K562 (cell line): ENCODE measurements around the gene ZDHHC18. TPM values are rescaled to one million over a fixed set of nuclear protein-coding genes. Genes with fewer than 3 reads are reported as not detected.

Experiments used
- ATAC-seq: fragments of 200-7000 bp; cut with Tn5 transposase; 3 replicates; pipeline ENCODE4 v1.9.1; 2020; ENCODE audit warnings: moderate library complexity
- BruUV-seq: library from RNA; stranded (reverse); fragments of 400-500 nt; replicated peaks from 2 replicates; lab custom pipeline; 2021; lab: Mats Ljungman, UMichigan
- CTCF ChIA-PET: fragments of 300-600 bp; formaldehyde crosslinking; extraction: SDS; loops from one replicate; lab custom pipeline; 2021; ENCODE audit warnings: low intra/inter-chr PET ratio; lab: Yijun Ruan, JAX
- POLR2A ChIA-PET: fragments of 300-600, 350-650 bp; sonication (Branson Sonifier 250); formaldehyde crosslinking; extraction: SDS; loops from one replicate; lab custom pipeline; 2021; ENCODE audit warnings: antibody characterized with exemption, inconsistent platforms; lab: Yijun Ruan, JAX
- DNase-seq, 4 experiments: peaks; one replicate each; pipeline versions ENCODE4 v3.0.0 to v3.0.0-alpha.2; 2011 to 2018; ENCODE audit warnings: low spot score in 3 of 4, mixed read lengths in 3 of 4; ENCODE audit errors: extremely low read depth in 1 of 4
- FAIRE-seq: peaks from 2 replicates; lab custom pipeline; 2011; peaks lifted over from hg19 to GRCh38; lab: Jason Lieb, UNC
- H2AFZ ChIP-seq: 2 replicates; pipeline ENCODE4 v1.6.0; 2011; ENCODE audit warnings: low read depth, low read length, control low read depth, inconsistent platforms
- H3K27ac ChIP-seq: fragments of 200-600 bp; 3 replicates; pipeline ENCODE4 v1.8.0; 2011; ENCODE audit warnings: low read depth, mild to moderate bottlenecking, control low read depth, inconsistent platforms, low read length, moderate library complexity, mixed read lengths; ENCODE audit errors: extremely low read depth
- H3K27me3 ChIP-seq, 2 experiments: fragments of 300-600 bp in 1 of 2; 2 replicates in 1 of 2; 3 replicates in 1 of 2; pipeline versions ENCODE4 v1.6.0 to v1.8.0; 2011; ENCODE audit warnings: inconsistent platforms in 2 of 2, low read length in 2 of 2, mild to moderate bottlenecking in 1 of 2, mixed read lengths in 1 of 2, moderate library complexity in 1 of 2; ENCODE audit not compliant: control insufficient read depth in 2 of 2, insufficient read depth in 2 of 2
- H3K36me3 ChIP-seq: fragments of 300-600 bp; 3 replicates; pipeline ENCODE4 v1.8.0; 2011; ENCODE audit warnings: mild to moderate bottlenecking, low read length, inconsistent platforms; ENCODE audit not compliant: control insufficient read depth, insufficient read depth
- H3K4me1 ChIP-seq, 2 experiments: fragments of 200-600 bp in 1 of 2; replicated peaks in 1 of 2; 2 replicates in 1 of 2; 3 replicates in 1 of 2; pipeline versions ENCODE4 v1.5.1 to v1.8.0; 2011; ENCODE audit warnings: inconsistent platforms in 2 of 2, low read length in 2 of 2, mild to moderate bottlenecking in 1 of 2, mixed read lengths in 1 of 2, moderate library complexity in 1 of 2; ENCODE audit not compliant: control insufficient read depth in 2 of 2, insufficient read depth in 2 of 2
- H3K4me2 ChIP-seq: 2 replicates; pipeline ENCODE4 v1.6.1; 2011; ENCODE audit warnings: low read length, control low read depth, inconsistent platforms, mixed read lengths; ENCODE audit not compliant: insufficient read depth
- H3K4me3 ChIP-seq: fragments of 200-600 bp; sonication (generic), shearing (Covaris generic); 2 replicates; pipeline ENCODE4 v1.5.1; 2016; ENCODE audit warnings: control low read depth, inconsistent platforms
- H3K79me2 ChIP-seq: fragments of 200-600 bp; 3 replicates; pipeline ENCODE4 v1.8.0; 2011; ENCODE audit warnings: low read length, inconsistent platforms; ENCODE audit not compliant: control insufficient read depth, insufficient read depth
- H3K9ac ChIP-seq, 2 experiments: 2 replicates each; pipeline versions ENCODE4 v1.6.0 to v1.6.1; 2011; ENCODE audit warnings: low read depth in 2 of 2, low read length in 2 of 2, control low read depth in 1 of 2, inconsistent platforms in 1 of 2, mild to moderate bottlenecking in 1 of 2, mixed read lengths in 1 of 2; ENCODE audit not compliant: insufficient read depth in 1 of 2
- H3K9me1 ChIP-seq: one replicate; pipeline ENCODE4 v1.6.0; 2011; ENCODE audit warnings: inconsistent platforms, mild to moderate bottlenecking, low read length, moderate library complexity; ENCODE audit not compliant: control insufficient read depth, insufficient read depth
- H3K9me3 ChIP-seq: replicated peaks from 2 replicates; pipeline ENCODE4 v1.5.1; 2011; ENCODE audit warnings: low read depth, low read length, inconsistent platforms; ENCODE audit not compliant: control insufficient read depth, insufficient read depth
- H4K20me1 ChIP-seq: replicated peaks from 2 replicates; pipeline ENCODE4 v1.6.1; 2011; ENCODE audit warnings: low read length, inconsistent platforms, mixed read lengths; ENCODE audit not compliant: control insufficient read depth, insufficient read depth
- FOSL1 ChIP-seq: fragments of 200-800 bp; sonication (Bioruptor generic); conservative IDR thresholded peaks from 2 replicates; pipeline ENCODE4 v1.6.1; 2016; ENCODE audit warnings: missing genetic modification characterization, missing compliant biosample characterization
- KHSRP ChIP-seq: fragments of 450-650 bp; IDR thresholded peaks from 2 replicates; pipeline ENCODE4 v1.6.1; 2017
- KLF1 ChIP-seq: fragments of 450-650 bp; IDR thresholded peaks from 2 replicates; pipeline ENCODE4 v1.6.1; 2016; ENCODE audit warnings: missing genetic modification characterization, missing compliant biosample characterization
- NFXL1 ChIP-seq: fragments of 450-650 bp; formaldehyde crosslinking; IDR thresholded peaks from 2 replicates; pipeline ENCODE4 v1.4.0; 2021; ENCODE audit warnings: mild to moderate bottlenecking
- NR4A1 ChIP-seq, 2 experiments: fragments of 250-450 bp in 1 of 2; fragments of 450-650 bp in 1 of 2; sonication (Bioruptor Pico) in 1 of 2; IDR thresholded peaks; 2 replicates each; pipeline versions ENCODE4 v1.4.0 to v1.6.1; 2016 to 2020; ENCODE audit warnings: mild to moderate bottlenecking in 2 of 2, missing compliant biosample characterization in 1 of 2, missing genetic modification characterization in 1 of 2, moderate library complexity in 1 of 2
- POLR2A ChIP-seq: fragments of 450-650 bp; conservative IDR thresholded peaks from 2 replicates; pipeline ENCODE4 v1.6.1; 2016
- PRMT5 ChIP-seq: sonication (generic); formaldehyde crosslinking; IDR thresholded peaks from 2 replicates; pipeline ENCODE4 v1.5.0; 2020; ENCODE audit warnings: missing genetic modification reagents
- WGBS: fragments of 100-300 bp; shearing (Covaris generic); methylation state at CpG from one replicate; pipeline ENCODE4 v1.1.6; 2016; ENCODE audit warnings: low coverage, mixed read lengths; ENCODE audit not compliant: insufficient coverage; ENCODE audit errors: missing lambda C conversion rate; 5-methylcytosine and 5-hydroxymethylcytosine counted together
- in situ Hi-C: fragments of 300-500 bp; cut with MboI; formaldehyde crosslinking; loops from 4 replicates; pipeline ENCODE4 v1.15.0; 2018; ENCODE audit warnings: inconsistent platforms, mixed read lengths
- intact Hi-C: fragments of 100-400 bp; cut with micrococcal nuclease; formaldehyde crosslinking; loops from 2 replicates; pipeline ENCODE4 v1.14.2; 2022
- polyA plus RNA-seq, 8 experiments: library from polyadenylated mRNA; depleted of rRNA in 4 of 8; stranded (reverse) in 5 of 8; unstranded in 3 of 8; fragments of >200 nt; fragmentation: Nextera tagmentation in 2 of 8; fragmentation: Illumina TruSeq in 1 of 8; extraction: Ambion mirVana in 2 of 8; extraction: Trizol in 1 of 8; gene quantifications; 2 replicates each; pipeline versions ENCODE4 v1.2.1 to v1.2.3, GENCODE V29; 2011 to 2014; ENCODE audit warnings: inconsistent platforms in 1 of 8, missing spikeins in 1 of 8
- total RNA-seq, 7 experiments: library from RNA; depleted of rRNA in 6 of 7; stranded (reverse); fragments of >200 nt in 6 of 7; fragmentation: Illumina TruSeq in 2 of 7; extraction: Trizol in 2 of 7; gene quantifications; 2 replicates each; pipeline versions ENCODE4 v1.2.1 to v1.2.3, GENCODE V29; 2011 to 2021; ENCODE audit warnings: low replicate concordance in 1 of 7
- TF ChIP-seq, protein P1 (sequence below): fragments of 200-800 bp; sonication (Bioruptor generic); IDR thresholded peaks from 2 replicates; pipeline ENCODE4 v1.6.1; 2016; ENCODE audit warnings: missing genetic modification characterization, missing compliant biosample characterization
- TF ChIP-seq, protein P2 (sequence below): IDR thresholded peaks from 2 replicates; pipeline ENCODE4 v1.6.1; 2014; ENCODE audit warnings: antibody characterized with exemption
- TF ChIP-seq, protein P3 (sequence below): sonication (generic); formaldehyde crosslinking; IDR thresholded peaks from 2 replicates; pipeline ENCODE4 v1.9.0; 2022; ENCODE audit warnings: mild to moderate bottlenecking, missing genetic modification reagents

ZDHHC18 gene
- total and polyA plus RNA-seq, 9 of the 15 experiments (the other 6 are each of a cell fraction or from before 2014, with no cell fraction given): 0.42 to 35.6 (median 15.8) TPM

GRCh38 chr1:26848499-26848898 is 22.0 kb downstream of the ZDHHC18 start (continued):
- TF ChIP-seq, protein P1, sequence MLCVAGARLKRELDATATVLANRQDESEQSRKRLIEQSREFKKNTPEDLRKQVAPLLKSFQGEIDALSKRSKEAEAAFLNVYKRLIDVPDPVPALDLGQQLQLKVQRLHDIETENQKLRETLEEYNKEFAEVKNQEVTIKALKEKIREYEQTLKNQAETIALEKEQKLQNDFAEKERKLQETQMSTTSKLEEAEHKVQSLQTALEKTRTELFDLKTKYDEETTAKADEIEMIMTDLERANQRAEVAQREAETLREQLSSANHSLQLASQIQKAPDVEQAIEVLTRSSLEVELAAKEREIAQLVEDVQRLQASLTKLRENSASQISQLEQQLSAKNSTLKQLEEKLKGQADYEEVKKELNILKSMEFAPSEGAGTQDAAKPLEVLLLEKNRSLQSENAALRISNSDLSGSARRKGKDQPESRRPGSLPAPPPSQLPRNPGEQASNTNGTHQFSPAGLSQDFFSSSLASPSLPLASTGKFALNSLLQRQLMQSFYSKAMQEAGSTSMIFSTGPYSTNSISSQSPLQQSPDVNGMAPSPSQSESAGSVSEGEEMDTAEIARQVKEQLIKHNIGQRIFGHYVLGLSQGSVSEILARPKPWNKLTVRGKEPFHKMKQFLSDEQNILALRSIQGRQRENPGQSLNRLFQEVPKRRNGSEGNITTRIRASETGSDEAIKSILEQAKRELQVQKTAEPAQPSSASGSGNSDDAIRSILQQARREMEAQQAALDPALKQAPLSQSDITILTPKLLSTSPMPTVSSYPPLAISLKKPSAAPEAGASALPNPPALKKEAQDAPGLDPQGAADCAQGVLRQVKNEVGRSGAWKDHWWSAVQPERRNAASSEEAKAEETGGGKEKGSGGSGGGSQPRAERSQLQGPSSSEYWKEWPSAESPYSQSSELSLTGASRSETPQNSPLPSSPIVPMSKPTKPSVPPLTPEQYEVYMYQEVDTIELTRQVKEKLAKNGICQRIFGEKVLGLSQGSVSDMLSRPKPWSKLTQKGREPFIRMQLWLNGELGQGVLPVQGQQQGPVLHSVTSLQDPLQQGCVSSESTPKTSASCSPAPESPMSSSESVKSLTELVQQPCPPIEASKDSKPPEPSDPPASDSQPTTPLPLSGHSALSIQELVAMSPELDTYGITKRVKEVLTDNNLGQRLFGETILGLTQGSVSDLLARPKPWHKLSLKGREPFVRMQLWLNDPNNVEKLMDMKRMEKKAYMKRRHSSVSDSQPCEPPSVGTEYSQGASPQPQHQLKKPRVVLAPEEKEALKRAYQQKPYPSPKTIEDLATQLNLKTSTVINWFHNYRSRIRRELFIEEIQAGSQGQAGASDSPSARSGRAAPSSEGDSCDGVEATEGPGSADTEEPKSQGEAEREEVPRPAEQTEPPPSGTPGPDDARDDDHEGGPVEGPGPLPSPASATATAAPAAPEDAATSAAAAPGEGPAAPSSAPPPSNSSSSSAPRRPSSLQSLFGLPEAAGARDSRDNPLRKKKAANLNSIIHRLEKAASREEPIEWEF (CRISPR knock-in tag): no peak
- TF ChIP-seq KHSRP (no peak), KLF1 (tag) (no peak)
- TF ChIP-seq, all 486 proteins: peak for 0

- H3K79me2 ChIP-seq: no peaks in the 10 kb centered on the region
- peaks cover 8% of the 10 kb centered on the region for H3K9me1 ChIP-seq
- no peak overlapping the region for H2AFZ ChIP-seq
- no peak overlapping the region for H3K4me2 ChIP-seq
- H3K9me3 ChIP-seq: no peaks in the 10 kb centered on the region
- H3K36me3 ChIP-seq: peaks cover 81% of the 10 kb centered on the region; the same call in 2 of the 3 replicates
- intact Hi-C loops: no loop called here
- FAIRE-seq (no peak), DNase-seq (no peak), ATAC-seq (no peak)
- 85% methylated on average over 9 of the region's 10 CpGs for WGBS
- peaks cover 0 to 6% of the 10 kb centered on the region in 2 experiments; a peak in 2 of 5 replicates for H3K4me1 ChIP-seq
- peak overlapping the region in 1 of 2 experiments; percentile 10; a peak in 1 of 4 replicates for H3K9ac ChIP-seq
- BruUV-seq: no TSS peak
- H3K27me3 ChIP-seq: no peaks in the 10 kb centered on the region
- H3K27ac ChIP-seq: no peak overlapping the region
- in situ Hi-C loops: no loop called here
- ChIA-PET CTCF (no interaction called here), POLR2A (interaction anchor here (0.5 to 3.2 kb wide), 7 partner anchors 10 to 178 kb away, joined by 3 to 16 read pairs (median 5); no protein-coding TSS in a partner anchor)
- H3K4me3 ChIP-seq: no peak overlapping the region
- peaks cover 13% of the 10 kb centered on the region for H4K20me1 ChIP-seq
- TF ChIP-seq, protein P2, sequence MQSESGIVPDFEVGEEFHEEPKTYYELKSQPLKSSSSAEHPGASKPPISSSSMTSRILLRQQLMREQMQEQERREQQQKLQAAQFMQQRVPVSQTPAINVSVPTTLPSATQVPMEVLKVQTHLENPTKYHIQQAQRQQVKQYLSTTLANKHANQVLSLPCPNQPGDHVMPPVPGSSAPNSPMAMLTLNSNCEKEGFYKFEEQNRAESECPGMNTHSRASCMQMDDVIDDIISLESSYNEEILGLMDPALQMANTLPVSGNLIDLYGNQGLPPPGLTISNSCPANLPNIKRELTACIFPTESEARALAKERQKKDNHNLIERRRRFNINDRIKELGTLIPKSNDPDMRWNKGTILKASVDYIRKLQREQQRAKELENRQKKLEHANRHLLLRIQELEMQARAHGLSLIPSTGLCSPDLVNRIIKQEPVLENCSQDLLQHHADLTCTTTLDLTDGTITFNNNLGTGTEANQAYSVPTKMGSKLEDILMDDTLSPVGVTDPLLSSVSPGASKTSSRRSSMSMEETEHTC: no peak
- no peak for TF ChIP-seq FOSL1 (tag)
- no peak for TF ChIP-seq NR4A1 (CRISPR knock-in tag; IDR thresholded peaks at IDR 0.05)
- no peak for TF ChIP-seq NR4A1 (tag; IDR thresholded peaks at IDR 0.05)
- TF ChIP-seq PRMT5 (CRISPR knock-in tag): no peak
- TF ChIP-seq POLR2A: no peak
- no peak for TF ChIP-seq NFXL1 (CRISPR knock-in tag)
- TF ChIP-seq, protein P3, sequence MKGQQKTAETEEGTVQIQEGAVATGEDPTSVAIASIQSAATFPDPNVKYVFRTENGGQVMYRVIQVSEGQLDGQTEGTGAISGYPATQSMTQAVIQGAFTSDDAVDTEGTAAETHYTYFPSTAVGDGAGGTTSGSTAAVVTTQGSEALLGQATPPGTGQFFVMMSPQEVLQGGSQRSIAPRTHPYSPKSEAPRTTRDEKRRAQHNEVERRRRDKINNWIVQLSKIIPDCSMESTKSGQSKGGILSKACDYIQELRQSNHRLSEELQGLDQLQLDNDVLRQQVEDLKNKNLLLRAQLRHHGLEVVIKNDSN: no peak
These were observed 22.7 kb downstream of the ZDHHC18 start for GRCh38 chr1:26848941-26849774.
